ENCODE results near the gene SP140. TPM values are rescaled to one million over a fixed set of nuclear protein-coding genes. Genes with fewer than 3 reads are reported as not detected.

SP140 gene
- total and polyA plus RNA-seq, 10 of the 15 experiments (the other 5 are each of a cell fraction or from before 2014, with no cell fraction given), result 61.7 to 164 (median 90.7) TPM

DNA sequence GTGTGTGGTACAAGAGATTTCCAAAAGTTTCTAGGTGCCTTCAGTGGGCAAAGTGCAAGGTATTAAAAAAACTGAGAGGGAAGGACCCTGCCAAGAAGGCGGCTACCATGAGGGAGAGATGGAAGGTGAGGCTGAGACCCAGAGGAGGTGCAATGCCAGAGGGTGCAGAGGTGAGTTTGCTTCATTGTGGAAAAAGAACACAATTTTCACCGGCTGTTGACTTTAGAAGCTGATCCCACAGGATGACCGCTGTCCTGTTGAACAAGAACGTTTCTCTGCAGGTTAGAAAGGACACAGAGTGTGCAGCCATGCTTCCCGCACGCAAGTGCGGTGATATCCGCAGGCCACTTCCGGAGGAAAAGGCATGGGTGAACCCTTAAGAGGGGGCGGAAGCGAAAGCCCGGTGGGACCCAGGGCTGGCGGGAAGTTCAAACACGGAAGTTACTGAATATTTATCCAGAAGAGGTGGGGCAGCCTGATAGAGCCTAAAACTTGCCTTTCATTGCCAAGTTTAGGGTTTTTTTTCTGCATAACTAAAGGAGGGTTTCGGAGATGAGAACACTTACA is 22.3 kb upstream of the SP140 start (continued):
- peak; percentile 64; the same call in 1 of the 2 replicates for TF ChIP-seq RB1 (IDR thresholded peaks at IDR 0.05; ENCODE audit: borderline replicate concordance)
- TF ChIP-seq, protein P1, sequence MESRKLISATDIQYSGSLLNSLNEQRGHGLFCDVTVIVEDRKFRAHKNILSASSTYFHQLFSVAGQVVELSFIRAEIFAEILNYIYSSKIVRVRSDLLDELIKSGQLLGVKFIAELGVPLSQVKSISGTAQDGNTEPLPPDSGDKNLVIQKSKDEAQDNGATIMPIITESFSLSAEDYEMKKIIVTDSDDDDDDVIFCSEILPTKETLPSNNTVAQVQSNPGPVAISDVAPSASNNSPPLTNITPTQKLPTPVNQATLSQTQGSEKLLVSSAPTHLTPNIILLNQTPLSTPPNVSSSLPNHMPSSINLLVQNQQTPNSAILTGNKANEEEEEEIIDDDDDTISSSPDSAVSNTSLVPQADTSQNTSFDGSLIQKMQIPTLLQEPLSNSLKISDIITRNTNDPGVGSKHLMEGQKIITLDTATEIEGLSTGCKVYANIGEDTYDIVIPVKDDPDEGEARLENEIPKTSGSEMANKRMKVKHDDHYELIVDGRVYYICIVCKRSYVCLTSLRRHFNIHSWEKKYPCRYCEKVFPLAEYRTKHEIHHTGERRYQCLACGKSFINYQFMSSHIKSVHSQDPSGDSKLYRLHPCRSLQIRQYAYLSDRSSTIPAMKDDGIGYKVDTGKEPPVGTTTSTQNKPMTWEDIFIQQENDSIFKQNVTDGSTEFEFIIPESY (IDR thresholded peaks at IDR 0.05), result 0 out of 2 replicates have a peak, but pooled peaks have one; percentile 17
- TF ChIP-seq, protein P2, sequence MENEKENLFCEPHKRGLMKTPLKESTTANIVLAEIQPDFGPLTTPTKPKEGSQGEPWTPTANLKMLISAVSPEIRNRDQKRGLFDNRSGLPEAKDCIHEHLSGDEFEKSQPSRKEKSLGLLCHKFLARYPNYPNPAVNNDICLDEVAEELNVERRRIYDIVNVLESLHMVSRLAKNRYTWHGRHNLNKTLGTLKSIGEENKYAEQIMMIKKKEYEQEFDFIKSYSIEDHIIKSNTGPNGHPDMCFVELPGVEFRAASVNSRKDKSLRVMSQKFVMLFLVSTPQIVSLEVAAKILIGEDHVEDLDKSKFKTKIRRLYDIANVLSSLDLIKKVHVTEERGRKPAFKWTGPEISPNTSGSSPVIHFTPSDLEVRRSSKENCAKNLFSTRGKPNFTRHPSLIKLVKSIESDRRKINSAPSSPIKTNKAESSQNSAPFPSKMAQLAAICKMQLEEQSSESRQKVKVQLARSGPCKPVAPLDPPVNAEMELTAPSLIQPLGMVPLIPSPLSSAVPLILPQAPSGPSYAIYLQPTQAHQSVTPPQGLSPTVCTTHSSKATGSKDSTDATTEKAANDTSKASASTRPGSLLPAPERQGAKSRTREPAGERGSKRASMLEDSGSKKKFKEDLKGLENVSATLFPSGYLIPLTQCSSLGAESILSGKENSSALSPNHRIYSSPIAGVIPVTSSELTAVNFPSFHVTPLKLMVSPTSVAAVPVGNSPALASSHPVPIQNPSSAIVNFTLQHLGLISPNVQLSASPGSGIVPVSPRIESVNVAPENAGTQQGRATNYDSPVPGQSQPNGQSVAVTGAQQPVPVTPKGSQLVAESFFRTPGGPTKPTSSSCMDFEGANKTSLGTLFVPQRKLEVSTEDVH (IDR thresholded peaks at IDR 0.05; ENCODE audit: low read depth, partially characterized antibody), result peak; percentile 87
- no peak for TF ChIP-seq WRNIP1 (IDR thresholded peaks at IDR 0.05; ENCODE audit: borderline replicate concordance, low read depth, low read length)
- TF ChIP-seq YBX1 (IDR thresholded peaks at IDR 0.05), result no peak
- TF ChIP-seq ZBTB40 (IDR thresholded peaks at IDR 0.05; ENCODE audit: borderline replicate concordance), result peak; percentile 24; the same call in 1 of the 2 replicates
- peak; percentile 98 for TF ChIP-seq RUNX3 (IDR thresholded peaks at IDR 0.05; ENCODE audit: low read length)
- no peak for TF ChIP-seq CBX3 (IDR thresholded peaks at IDR 0.05; ENCODE audit: borderline replicate concordance, low read depth)
- TF ChIP-seq SKIL (IDR thresholded peaks at IDR 0.05; ENCODE audit: low read depth, poor library complexity, severe bottlenecking), result no peak
- no peak for TF ChIP-seq PRDM15 (CRISPR knock-in tag; IDR thresholded peaks at IDR 0.05)
- no peak for TF ChIP-seq HDAC6 (IDR thresholded peaks at IDR 0.05; ENCODE audit: unreplicated experiment)
- TF ChIP-seq ZNF384 (IDR thresholded peaks at IDR 0.05; ENCODE audit: borderline replicate concordance, low read depth, low read length), result no peak
- peak; percentile 83 for TF ChIP-seq DPF2 (IDR thresholded peaks at IDR 0.05)
- TF ChIP-seq SIN3A (IDR thresholded peaks at IDR 0.05; ENCODE audit: low read depth, low read length), result peak; percentile 77

Data from GM12878 (cell line).